GM12878 (cell line): Measurements from ENCODE around the gene SOCS6. TPM values are rescaled to one million over a fixed set of nuclear protein-coding genes. Genes with fewer than 3 reads are reported as not detected.

Experiments used
- ATAC-seq: fragments of 200-7000 bp; cut with Tn5 transposase; 3 replicates; pipeline ENCODE4 v1.9.1; 2020; ENCODE audit warnings: mild to moderate bottlenecking, moderate library complexity
- BruUV-seq: library from RNA; stranded (reverse); fragments of 400-500 nt; replicated peaks from 2 replicates; lab custom pipeline; 2021; lab: Mats Ljungman, UMichigan
- CTCF ChIA-PET: fragments of 300-600 bp; sonication (Branson Sonifier 250); formaldehyde crosslinking; extraction: SDS; loops from one replicate; lab custom pipeline; 2021; ENCODE audit warnings: inconsistent platforms; lab: Yijun Ruan, JAX
- POLR2A ChIA-PET: fragments of 350-600 bp; formaldehyde crosslinking; extraction: SDS; loops from one replicate; lab custom pipeline; 2021; ENCODE audit warnings: inconsistent platforms; lab: Charles Lee
- RAD21 ChIA-PET: fragments of 300-600 bp; sonication (Branson Sonifier 250); formaldehyde crosslinking; loops from one replicate; lab custom pipeline; 2023; ENCODE audit warnings: antibody characterized with exemption; ENCODE audit not compliant: unreplicated experiment; lab: Charles Lee
- SMC1A ChIA-PET: fragments of 300-600 bp; sonication (Branson Sonifier 250); formaldehyde crosslinking; loops from one replicate; lab custom pipeline; 2023; ENCODE audit not compliant: unreplicated experiment, uncharacterized antibody; lab: Charles Lee
- DNase-seq: peaks from one replicate; pipeline ENCODE4 v3.0.0-alpha.2; 2011; ENCODE audit warnings: low read depth, low spot score
- FAIRE-seq: peaks from 3 replicates; lab custom pipeline; 2011; peaks lifted over from hg19 to GRCh38; lab: Jason Lieb, UNC
- H2AFZ ChIP-seq: 2 replicates; pipeline ENCODE4 v1.6.0; 2011; ENCODE audit warnings: low read depth, low read length, control low read depth; ENCODE audit not compliant: control insufficient read depth
- H3K27ac ChIP-seq: 2 replicates; pipeline ENCODE4 v1.5.1; 2011; ENCODE audit warnings: control low read depth; ENCODE audit not compliant: control insufficient read depth, insufficient read depth
- H3K27me3 ChIP-seq, 2 experiments: replicated peaks in 1 of 2; 2 replicates each; pipeline versions ENCODE4 v1.6.0 to v1.6.1; 2011; ENCODE audit warnings: low read length in 1 of 2; ENCODE audit not compliant: control insufficient read depth in 2 of 2, insufficient read depth in 2 of 2
- H3K36me3 ChIP-seq, 2 experiments: 2 replicates each; pipeline ENCODE4 v1.5.1; 2011; ENCODE audit warnings: low read length in 1 of 2; ENCODE audit not compliant: control insufficient read depth in 2 of 2, insufficient read depth in 2 of 2
- H3K4me1 ChIP-seq: 2 replicates; pipeline ENCODE4 v1.6.1; 2011; ENCODE audit warnings: mild to moderate bottlenecking, low read length, moderate library complexity, mixed read lengths; ENCODE audit not compliant: control insufficient read depth, insufficient read depth
- H3K4me2 ChIP-seq: 2 replicates; pipeline ENCODE4 v1.6.0; 2011; ENCODE audit warnings: control low read depth; ENCODE audit not compliant: control insufficient read depth, insufficient read depth
- H3K4me3 ChIP-seq: fragments of 200-600 bp; sonication (generic); 2 replicates; pipeline ENCODE4 v1.5.1; 2016
- H3K79me2 ChIP-seq: 2 replicates; pipeline ENCODE4 v1.6.0; 2011; ENCODE audit warnings: low read length; ENCODE audit not compliant: control insufficient read depth, insufficient read depth
- H3K9ac ChIP-seq: 2 replicates; pipeline ENCODE4 v1.8.0; 2011; ENCODE audit warnings: low read length, control low read depth, mixed read lengths; ENCODE audit not compliant: control insufficient read depth, insufficient read depth
- H3K9me3 ChIP-seq: replicated peaks from 3 replicates; pipeline ENCODE4 v1.5.1; 2011; ENCODE audit warnings: mild to moderate bottlenecking, low read length; ENCODE audit not compliant: control insufficient read depth, insufficient read depth
- H4K20me1 ChIP-seq: 2 replicates; pipeline ENCODE4 v1.6.0; 2011; ENCODE audit not compliant: control insufficient read depth, insufficient read depth
- ASH2L ChIP-seq: fragments of 300-600, 200-600 bp; sonication (generic); IDR thresholded peaks from 2 replicates; pipeline ENCODE4 v1.6.1; 2017; ENCODE audit warnings: low read depth, mild to moderate bottlenecking, borderline replicate concordance
- CBX5 ChIP-seq: sonication (generic); IDR thresholded peaks from 2 replicates; pipeline ENCODE4 v1.6.1; 2016; ENCODE audit warnings: low read depth, moderate library complexity, mild to moderate bottlenecking, inconsistent platforms
- CHD1 ChIP-seq: IDR thresholded peaks from 2 replicates; pipeline ENCODE4 v1.6.1; 2012; ENCODE audit warnings: low read depth, low read length, improper control_type of control experiment
- EED ChIP-seq: sonication (generic); IDR thresholded peaks from 2 replicates; pipeline ENCODE4 v1.6.1; 2016; ENCODE audit warnings: antibody characterized with exemption, low read depth
- FOS ChIP-seq: IDR thresholded peaks from 3 replicates; pipeline ENCODE4 v1.6.1; 2011; ENCODE audit warnings: borderline replicate concordance; ENCODE audit not compliant: insufficient read length; ENCODE audit errors: extremely low read depth
- POU2F2 ChIP-seq: IDR thresholded peaks from 3 replicates; pipeline ENCODE4 v1.6.1; 2011; ENCODE audit warnings: low read depth, mild to moderate bottlenecking, low read length, borderline replicate concordance
- SIX5 ChIP-seq: IDR thresholded peaks from 2 replicates; pipeline ENCODE4 v1.6.1; 2011; ENCODE audit warnings: mild to moderate bottlenecking, low read depth, low read length, moderate library complexity; ENCODE audit not compliant: severe bottlenecking
- SREBF2 ChIP-seq: IDR thresholded peaks from 2 replicates; pipeline ENCODE4 v1.6.1; 2012; ENCODE audit warnings: mild to moderate bottlenecking, low read length
- YBX1 ChIP-seq: fragments of 450-650 bp; IDR thresholded peaks from 2 replicates; pipeline ENCODE4 v1.6.1; 2016; ENCODE audit warnings: antibody characterized with exemption
- ZNF384 ChIP-seq: IDR thresholded peaks from 2 replicates; pipeline ENCODE4 v1.6.1; 2012; ENCODE audit warnings: low read depth, mild to moderate bottlenecking, low read length, improper control_type of control experiment, borderline replicate concordance
- WGBS: methylation state at CpG from one replicate; pipeline ENCODE4 v1.1.6; 2016; ENCODE audit warnings: low lambda C conversion rate; ENCODE audit not compliant: insufficient replicate concordance, insufficient coverage; ENCODE audit errors: missing lambda C conversion rate; 5-methylcytosine and 5-hydroxymethylcytosine counted together
- in situ Hi-C: fragments of 300-500 bp; cut with MboI; formaldehyde crosslinking; loops from 9 replicates; pipeline ENCODE4 v1.14.3; 2018; ENCODE audit warnings: mixed read lengths
- intact Hi-C: fragments of 100-400 bp; cut with micrococcal nuclease; formaldehyde crosslinking; loops from one replicate; pipeline ENCODE4 v1.14.2; 2022; ENCODE audit not compliant: unreplicated experiment
- polyA plus RNA-seq, 11 experiments: library from polyadenylated mRNA; depleted of rRNA in 4 of 11; unstranded in 6 of 11; stranded (reverse) in 5 of 11; fragments of >200 nt; fragmentation: Nextera tagmentation in 4 of 11; fragmentation: Illumina TruSeq in 1 of 11; extraction: Ambion mirVana in 4 of 11; extraction: Trizol in 1 of 11; gene quantifications; 1 replicate in 1 of 11; 2 replicates in 10 of 11; pipeline versions ENCODE4 v1.2.1 to v1.2.3, GENCODE V29; 2011 to 2016; ENCODE audit warnings: inconsistent platforms in 2 of 11, missing spikeins in 2 of 11, low read depth in 1 of 11
- total RNA-seq, 4 experiments: library from RNA; depleted of rRNA in 3 of 4; stranded (reverse); fragments of >200 nt in 3 of 4; fragmentation: Illumina TruSeq in 1 of 4; extraction: Trizol in 1 of 4; gene quantifications; 2 replicates each; pipeline versions ENCODE4 v1.2.1 to v1.2.3, GENCODE V29; 2013 to 2021
- TF ChIP-seq, protein P1 (sequence below): fragments of 450-650 bp; formaldehyde crosslinking; IDR thresholded peaks from 2 replicates; pipeline ENCODE4 v1.4.0; 2020; ENCODE audit warnings: mild to moderate bottlenecking, moderate library complexity
- TF ChIP-seq, protein P2 (sequence below): IDR thresholded peaks from 2 replicates; pipeline ENCODE4 v1.6.1; 2011; ENCODE audit warnings: mild to moderate bottlenecking, low read depth, low read length, moderate library complexity; ENCODE audit not compliant: insufficient replicate concordance
- TF ChIP-seq, protein P3 (sequence below): IDR thresholded peaks from 2 replicates; pipeline ENCODE4 v1.6.1; 2011; ENCODE audit warnings: low read depth, mild to moderate bottlenecking, low read length, moderate library complexity, borderline replicate concordance; ENCODE audit errors: extremely low read depth
- TF ChIP-seq, protein P4 (sequence below): IDR thresholded peaks from 2 replicates; pipeline ENCODE4 v1.6.1; 2011; ENCODE audit warnings: borderline replicate concordance, low read depth, mild to moderate bottlenecking, moderate library complexity, low read length; ENCODE audit not compliant: insufficient read depth, poor library complexity, severe bottlenecking

SOCS6 gene
- total and polyA plus RNA-seq, 10 of the 15 experiments (the other 5 are each of a cell fraction or from before 2014, with no cell fraction given): 1.6 to 6.1 (median 4.1) TPM

DNA sequence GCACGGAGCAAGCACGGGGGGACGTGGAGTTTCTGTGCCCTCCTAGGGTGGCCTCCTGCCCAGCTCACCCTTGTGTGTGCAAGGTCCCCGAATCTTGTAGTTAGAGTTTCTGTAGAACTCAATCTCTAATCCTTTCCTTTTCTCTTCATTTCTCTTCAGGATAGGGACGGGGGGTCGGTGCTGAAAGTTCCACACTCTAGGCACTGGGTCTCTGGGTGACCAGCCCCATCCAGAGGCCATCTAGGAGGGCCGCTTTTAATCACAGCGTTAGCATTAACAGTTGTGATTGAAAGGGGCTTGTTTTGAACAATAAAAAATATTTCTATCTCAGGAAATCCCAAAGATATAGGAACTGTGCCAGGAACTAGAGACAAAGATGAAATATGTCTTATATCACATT is 10.5 kb downstream of the SOCS6 start:
- no peaks in the 10 kb centered on the region for H4K20me1 ChIP-seq
- RAD21 ChIA-PET: no interaction called here
- SMC1A ChIA-PET: no interaction called here
- BruUV-seq: no TSS peak
- H3K4me1 ChIP-seq: no peaks in the 10 kb centered on the region; the same call in 1 of the 2 replicates
- no peak for FAIRE-seq
- no peak overlapping the region for H3K4me3 ChIP-seq
- in situ Hi-C loops: no loop called here
- no peaks in the 10 kb centered on the region; the same call in 2 of the 3 replicates for H3K9me3 ChIP-seq
- no peak for ATAC-seq
- POLR2A ChIA-PET: no interaction called here
- no peak overlapping the region for H3K27ac ChIP-seq
- CTCF ChIA-PET: no interaction called here
- H3K79me2 ChIP-seq: peaks cover 23% of the 10 kb centered on the region
- no peak overlapping the region for H3K9ac ChIP-seq
- no peak overlapping the region for H2AFZ ChIP-seq
- no peak for DNase-seq
- no peak overlapping the region for H3K4me2 ChIP-seq
- H3K27me3 ChIP-seq: no peaks in the 10 kb centered on the region
- intact Hi-C loops: no loop called here
- no peaks in the 10 kb centered on the region for H3K36me3 ChIP-seq
- WGBS: 81% methylated on average over 8 of the region's 8 CpGs
- TF ChIP-seq EED: no peak
- TF ChIP-seq, protein P1, sequence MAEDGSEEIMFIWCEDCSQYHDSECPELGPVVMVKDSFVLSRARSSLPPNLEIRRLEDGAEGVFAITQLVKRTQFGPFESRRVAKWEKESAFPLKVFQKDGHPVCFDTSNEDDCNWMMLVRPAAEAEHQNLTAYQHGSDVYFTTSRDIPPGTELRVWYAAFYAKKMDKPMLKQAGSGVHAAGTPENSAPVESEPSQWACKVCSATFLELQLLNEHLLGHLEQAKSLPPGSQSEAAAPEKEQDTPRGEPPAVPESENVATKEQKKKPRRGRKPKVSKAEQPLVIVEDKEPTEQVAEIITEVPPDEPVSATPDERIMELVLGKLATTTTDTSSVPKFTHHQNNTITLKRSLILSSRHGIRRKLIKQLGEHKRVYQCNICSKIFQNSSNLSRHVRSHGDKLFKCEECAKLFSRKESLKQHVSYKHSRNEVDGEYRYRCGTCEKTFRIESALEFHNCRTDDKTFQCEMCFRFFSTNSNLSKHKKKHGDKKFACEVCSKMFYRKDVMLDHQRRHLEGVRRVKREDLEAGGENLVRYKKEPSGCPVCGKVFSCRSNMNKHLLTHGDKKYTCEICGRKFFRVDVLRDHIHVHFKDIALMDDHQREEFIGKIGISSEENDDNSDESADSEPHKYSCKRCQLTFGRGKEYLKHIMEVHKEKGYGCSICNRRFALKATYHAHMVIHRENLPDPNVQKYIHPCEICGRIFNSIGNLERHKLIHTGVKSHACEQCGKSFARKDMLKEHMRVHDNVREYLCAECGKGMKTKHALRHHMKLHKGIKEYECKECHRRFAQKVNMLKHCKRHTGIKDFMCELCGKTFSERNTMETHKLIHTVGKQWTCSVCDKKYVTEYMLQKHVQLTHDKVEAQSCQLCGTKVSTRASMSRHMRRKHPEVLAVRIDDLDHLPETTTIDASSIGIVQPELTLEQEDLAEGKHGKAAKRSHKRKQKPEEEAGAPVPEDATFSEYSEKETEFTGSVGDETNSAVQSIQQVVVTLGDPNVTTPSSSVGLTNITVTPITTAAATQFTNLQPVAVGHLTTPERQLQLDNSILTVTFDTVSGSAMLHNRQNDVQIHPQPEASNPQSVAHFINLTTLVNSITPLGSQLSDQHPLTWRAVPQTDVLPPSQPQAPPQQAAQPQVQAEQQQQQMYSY (CRISPR knock-in tag): no peak
- TF ChIP-seq, protein P2, sequence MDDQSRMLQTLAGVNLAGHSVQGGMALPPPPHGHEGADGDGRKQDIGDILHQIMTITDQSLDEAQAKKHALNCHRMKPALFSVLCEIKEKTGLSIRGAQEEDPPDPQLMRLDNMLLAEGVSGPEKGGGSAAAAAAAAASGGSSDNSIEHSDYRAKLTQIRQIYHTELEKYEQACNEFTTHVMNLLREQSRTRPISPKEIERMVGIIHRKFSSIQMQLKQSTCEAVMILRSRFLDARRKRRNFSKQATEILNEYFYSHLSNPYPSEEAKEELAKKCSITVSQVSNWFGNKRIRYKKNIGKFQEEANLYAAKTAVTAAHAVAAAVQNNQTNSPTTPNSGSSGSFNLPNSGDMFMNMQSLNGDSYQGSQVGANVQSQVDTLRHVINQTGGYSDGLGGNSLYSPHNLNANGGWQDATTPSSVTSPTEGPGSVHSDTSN: no peak
- TF ChIP-seq, protein P3, sequence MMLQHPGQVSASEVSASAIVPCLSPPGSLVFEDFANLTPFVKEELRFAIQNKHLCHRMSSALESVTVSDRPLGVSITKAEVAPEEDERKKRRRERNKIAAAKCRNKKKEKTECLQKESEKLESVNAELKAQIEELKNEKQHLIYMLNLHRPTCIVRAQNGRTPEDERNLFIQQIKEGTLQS: no peak
- no peak for TF ChIP-seq CHD1
- no peak for TF ChIP-seq FOS
- no peak for TF ChIP-seq YBX1
- no peak for TF ChIP-seq CBX5
- no peak for TF ChIP-seq SIX5
- no peak for TF ChIP-seq ASH2L
- TF ChIP-seq, protein P4, sequence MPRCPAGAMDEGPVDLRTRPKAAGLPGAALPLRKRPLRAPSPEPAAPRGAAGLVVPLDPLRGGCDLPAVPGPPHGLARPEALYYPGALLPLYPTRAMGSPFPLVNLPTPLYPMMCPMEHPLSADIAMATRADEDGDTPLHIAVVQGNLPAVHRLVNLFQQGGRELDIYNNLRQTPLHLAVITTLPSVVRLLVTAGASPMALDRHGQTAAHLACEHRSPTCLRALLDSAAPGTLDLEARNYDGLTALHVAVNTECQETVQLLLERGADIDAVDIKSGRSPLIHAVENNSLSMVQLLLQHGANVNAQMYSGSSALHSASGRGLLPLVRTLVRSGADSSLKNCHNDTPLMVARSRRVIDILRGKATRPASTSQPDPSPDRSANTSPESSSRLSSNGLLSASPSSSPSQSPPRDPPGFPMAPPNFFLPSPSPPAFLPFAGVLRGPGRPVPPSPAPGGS: no peak
- TF ChIP-seq SREBF2: no peak
- TF ChIP-seq ZNF384: no peak
- TF ChIP-seq POU2F2: no peak
